WI38 (cell line): ENCODE data around the gene SLC25A10.
"Not testable (repeated sequence)": the region's sequence is repeated elsewhere in the genome, so short reads cannot be mapped to it uniquely, and the experiment has no call there.

Source experiments
- H3K4me3 ChIP-seq: 2 replicates; pipeline ENCODE4 v1.5.1; 2011; ENCODE audit warnings: low read depth, mild to moderate bottlenecking, control low read depth, low read length
- TF ChIP-seq, protein P1 (sequence below): IDR thresholded peaks from 2 replicates; pipeline ENCODE4 v1.5.1; 2012; ENCODE audit warnings: low read depth, mild to moderate bottlenecking, control low read depth, low read length

Gene SLC25A10

DNA sequence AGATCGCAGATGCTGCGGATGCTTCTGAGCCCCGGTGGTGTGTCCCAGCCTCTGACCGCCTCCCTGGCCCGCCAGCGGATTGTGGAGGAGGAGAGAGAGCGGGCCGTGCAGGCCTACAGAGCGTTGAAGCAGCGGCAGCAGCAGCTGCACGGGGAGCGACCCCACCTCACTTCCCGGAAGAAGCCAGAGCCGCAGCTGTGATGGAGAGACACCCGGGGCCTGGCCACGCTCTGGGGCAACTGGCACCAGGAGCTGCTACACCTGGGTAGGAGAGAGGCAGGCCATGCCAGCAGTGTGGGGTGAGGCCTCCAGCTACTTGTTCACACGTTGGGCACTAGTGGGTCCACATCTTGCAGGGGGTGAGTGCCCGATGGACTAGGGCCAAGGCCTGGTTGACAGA, 39.6 kb upstream of the SLC25A10 start:
- no peak overlapping the region for H3K4me3 ChIP-seq
- TF ChIP-seq, protein P1, sequence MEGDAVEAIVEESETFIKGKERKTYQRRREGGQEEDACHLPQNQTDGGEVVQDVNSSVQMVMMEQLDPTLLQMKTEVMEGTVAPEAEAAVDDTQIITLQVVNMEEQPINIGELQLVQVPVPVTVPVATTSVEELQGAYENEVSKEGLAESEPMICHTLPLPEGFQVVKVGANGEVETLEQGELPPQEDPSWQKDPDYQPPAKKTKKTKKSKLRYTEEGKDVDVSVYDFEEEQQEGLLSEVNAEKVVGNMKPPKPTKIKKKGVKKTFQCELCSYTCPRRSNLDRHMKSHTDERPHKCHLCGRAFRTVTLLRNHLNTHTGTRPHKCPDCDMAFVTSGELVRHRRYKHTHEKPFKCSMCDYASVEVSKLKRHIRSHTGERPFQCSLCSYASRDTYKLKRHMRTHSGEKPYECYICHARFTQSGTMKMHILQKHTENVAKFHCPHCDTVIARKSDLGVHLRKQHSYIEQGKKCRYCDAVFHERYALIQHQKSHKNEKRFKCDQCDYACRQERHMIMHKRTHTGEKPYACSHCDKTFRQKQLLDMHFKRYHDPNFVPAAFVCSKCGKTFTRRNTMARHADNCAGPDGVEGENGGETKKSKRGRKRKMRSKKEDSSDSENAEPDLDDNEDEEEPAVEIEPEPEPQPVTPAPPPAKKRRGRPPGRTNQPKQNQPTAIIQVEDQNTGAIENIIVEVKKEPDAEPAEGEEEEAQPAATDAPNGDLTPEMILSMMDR = no peak

GRCh38 chr17:81672954-81673353, 39.1 kb upstream of the SLC25A10 start:
- H3K4me3 ChIP-seq = no peak overlapping the region
- TF ChIP-seq, protein P1 = no peak

GRCh38 chr17:81673561-81674258, 38.4 kb upstream of the SLC25A10 start:
- no peak overlapping the region for H3K4me3 ChIP-seq
- TF ChIP-seq, protein P1 = no peak

- TF ChIP-seq, protein P1 = peak; percentile 28; the same call in 1 of the 2 replicates
- not testable (repeated sequence) for H3K4me3 ChIP-seq
Measured at GRCh38 chr17:81675515-81676221, 36.4 kb upstream of the SLC25A10 start.

GRCh38 chr17:81676906-81677305, 35.2 kb upstream of the SLC25A10 start:
- H3K4me3 ChIP-seq = no peak overlapping the region
- TF ChIP-seq, protein P1 = no peak

GRCh38 chr17:81680150-81680549, 31.9 kb upstream of the SLC25A10 start:
- TF ChIP-seq, protein P1 = no peak

DNA sequence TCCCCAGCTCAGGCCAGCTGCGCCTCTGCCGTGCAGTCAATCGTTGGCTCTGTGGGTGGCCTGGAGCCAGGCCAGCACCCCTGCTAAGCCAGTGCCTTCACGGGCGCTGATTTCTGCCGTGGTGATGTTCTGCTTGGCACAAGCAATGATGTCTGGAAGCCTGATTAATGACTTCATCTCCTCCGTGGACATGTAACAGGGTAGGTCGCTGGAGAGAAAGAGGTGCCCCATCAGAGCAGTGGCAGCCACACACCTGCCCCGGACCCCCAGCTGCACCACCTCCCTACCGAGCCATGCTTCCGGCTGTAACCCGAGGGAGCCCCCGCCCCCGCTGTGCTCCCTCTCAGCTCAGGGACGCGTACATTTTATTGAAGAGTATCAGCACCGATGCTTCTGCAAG, 30.4 kb upstream of the SLC25A10 start:
- no peak overlapping the region for H3K4me3 ChIP-seq
- TF ChIP-seq, protein P1 = no peak

More at GRCh38 chr17:81680150-81680549, 31.9 kb upstream of the SLC25A10 start:
- H3K4me3 ChIP-seq = no peak overlapping the region
